ENCODE results near the gene KIAA0753. TPM values are rescaled to one million over a fixed set of nuclear protein-coding genes. Genes with fewer than 3 reads are reported as not detected.

The KIAA0753 gene
- 10.7 and 18.7 TPM in 2 replicates for total RNA-seq

GRCh38 chr17:6640536-6641246 lies at the start of gene KIAA0753, which contains the start of gene TXNDC17:
KIAA0753 (minus strand) TSS chr17:6640711; CDS start chr17:6635103, 5,608 bp downstream.
TXNDC17 (plus strand) TSS chr17:6641060; CDS start chr17:6641083, 23 bp downstream.

GRCh38 chr17:6651354-6651918 lies 10.9 kb upstream of the KIAA0753 start, which contains the start of the genes C17orf100 and MED31:
C17orf100 (plus strand) TSS chr17:6651762; CDS start chr17:6651914, 152 bp downstream.
MED31 (minus strand) TSS chr17:6651605; CDS start chr17:6651528, 77 bp downstream.

GRCh38 chr17:6556121-6557039 lies 84.1 kb downstream of the KIAA0753 start, which contains the start of gene PITPNM3:
PITPNM3 (minus strand) TSS chr17:6556555; CDS start chr17:6556406, 149 bp downstream.

Other genes starting within 250 kb of the KIAA0753 start
- not detected in 2 replicates for gene AIPL1, start 205.6 kb downstream of the KIAA0753 start, total RNA-seq
- 1.8 and 13.7 TPM in 2 replicates for gene PIMREG, start 196.3 kb downstream of the KIAA0753 start, total RNA-seq
- 0.30 and 0.78 TPM in 2 replicates for gene PITPNM3, start 84.2 kb downstream of the KIAA0753 start, total RNA-seq
- gene TXNDC17, start 349 bp upstream of the KIAA0753 start, total RNA-seq: 103 and 162 TPM in 2 replicates
- 7.8 and 9.5 TPM in 2 replicates for gene MED31, start 10.9 kb upstream of the KIAA0753 start, total RNA-seq
- gene C17orf100, start 11.1 kb upstream of the KIAA0753 start, total RNA-seq: 0.55 and 0.59 TPM in 2 replicates
- gene SLC13A5, start 72.7 kb upstream of the KIAA0753 start, total RNA-seq: not detected in 2 replicates
- gene XAF1, start 115.3 kb upstream of the KIAA0753 start, total RNA-seq: 11.9 and 25.8 TPM in 2 replicates
- 0.14 TPM in 1 of 2 replicates, not detected in the other for gene FBXO39, start 135.5 kb upstream of the KIAA0753 start, total RNA-seq
- gene TEKT1, start 191.0 kb upstream of the KIAA0753 start, total RNA-seq: not detected in 2 replicates

Data from smooth muscle cell of the umbilical artery (primary cell).